ENCODE results near the gene EPHB2. TPM values are rescaled to one million over a fixed set of nuclear protein-coding genes. Genes with fewer than 3 reads are reported as not detected.

EPHB2 gene
- total RNA-seq (2022; extraction: Qiagen RNA extraction; ENCODE audit: low read depth), result 29.6 to 56.9 TPM (median 45.9 TPM) in 5 replicates

DNA sequence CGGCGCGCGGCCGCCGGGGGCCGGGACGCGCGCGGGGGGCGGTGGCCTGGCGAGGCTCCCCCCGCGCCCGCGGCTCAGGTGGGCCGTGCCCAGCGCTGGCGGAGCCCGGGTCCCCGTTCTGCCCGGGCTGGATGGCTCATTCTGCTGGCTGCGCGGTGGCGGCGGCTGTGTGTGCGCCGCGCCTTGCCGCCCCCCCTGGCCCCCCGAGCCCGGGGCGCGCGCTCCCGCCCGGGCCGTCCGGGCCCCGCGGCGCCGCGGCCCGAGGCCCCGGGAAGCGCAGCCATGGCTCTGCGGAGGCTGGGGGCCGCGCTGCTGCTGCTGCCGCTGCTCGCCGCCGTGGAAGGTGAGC, at the start of gene EPHB2:
TSS of gene EPHB2 (plus strand) at position 139 of the 349 bp plus-strand sequence. CDS start at position 283, 144 bp downstream.

Other genes with a start within 250 kb of the EPHB2 start
- gene EPHA8, start 147.3 kb upstream of the EPHB2 start, total RNA-seq (2022; extraction: Qiagen RNA extraction; ENCODE audit: low read depth), result 0.02 to 0.06 TPM (median 0.05 TPM) in 3 of 5 replicates, not detected in the others
- not detected in 5 replicates for gene C1QA, start 74.2 kb upstream of the EPHB2 start, total RNA-seq (2022; extraction: Qiagen RNA extraction; ENCODE audit: low read depth)
- gene C1QC, start 67.2 kb upstream of the EPHB2 start, total RNA-seq (2022; extraction: Qiagen RNA extraction; ENCODE audit: low read depth), result not detected in 5 replicates
- not detected in 5 replicates for gene C1QB, start 57.6 kb upstream of the EPHB2 start, total RNA-seq (2022; extraction: Qiagen RNA extraction; ENCODE audit: low read depth)

All from A549 treated with ZK216348 at 1 μM for 4 hours (cell line).